Activated naive CD8-positive, alpha-beta T cell treated with anti-CD3 and anti-CD28 coated beads, Interleukin-2, amount 10 ng/mL, durations not matched to agents 7 days and 5 days (primary cell): ENCODE measurements around the gene CDK16. TPM values are rescaled to one million over a fixed set of nuclear protein-coding genes. Genes with fewer than 3 reads are reported as not detected.
"Not testable (repeated sequence)": the region's sequence is repeated elsewhere in the genome, so short reads cannot be mapped to it uniquely, and the experiment has no call there.

Experiments
- ATAC-seq: fragments of 150-1000 bp; cut with Tn5 transposase; one replicate; pipeline ENCODE4 v1.10.0; 2021; ENCODE audit warnings: low read depth, moderate library complexity
- POLR2A ChIA-PET: fragments of 350-600 bp; sonication (Branson Sonifier 250); formaldehyde crosslinking; loops from one replicate; lab custom pipeline; 2021; ENCODE audit warnings: antibody characterized with exemption; lab: Charles Lee
- DNase-seq: peaks from one replicate; pipeline ENCODE4 v3.0.0; 2021
- H3K27ac Mint-ChIP-seq: one replicate; pipeline ENCODE4 v1.8.0; 2022; ENCODE audit warnings: mild to moderate bottlenecking, mixed read lengths
- H3K27me3 Mint-ChIP-seq: one replicate; pipeline ENCODE4 v1.8.0; 2022; ENCODE audit warnings: mild to moderate bottlenecking, moderate library complexity, mixed read lengths
- H3K36me3 Mint-ChIP-seq: one replicate; pipeline ENCODE4 v1.8.0; 2021; ENCODE audit warnings: mild to moderate bottlenecking, mixed read lengths
- H3K4me1 Mint-ChIP-seq: one replicate; pipeline ENCODE4 v1.8.0; 2021; ENCODE audit warnings: mixed read lengths
- H3K4me3 Mint-ChIP-seq: one replicate; pipeline ENCODE4 v1.8.0; 2022; ENCODE audit warnings: mild to moderate bottlenecking, moderate library complexity, mixed read lengths
- H3K9me3 Mint-ChIP-seq: one replicate; pipeline ENCODE4 v1.8.0; 2021; ENCODE audit warnings: mixed read lengths
- total RNA-seq, 2 experiments: library from RNA; stranded (reverse); gene quantifications; one replicate each; pipeline ENCODE4 v1.2.3, GENCODE V29; 2021

CDK16 gene
- total RNA-seq, 2 experiments from 2014 or later, result 62.3 to 67.1 TPM

DNA sequence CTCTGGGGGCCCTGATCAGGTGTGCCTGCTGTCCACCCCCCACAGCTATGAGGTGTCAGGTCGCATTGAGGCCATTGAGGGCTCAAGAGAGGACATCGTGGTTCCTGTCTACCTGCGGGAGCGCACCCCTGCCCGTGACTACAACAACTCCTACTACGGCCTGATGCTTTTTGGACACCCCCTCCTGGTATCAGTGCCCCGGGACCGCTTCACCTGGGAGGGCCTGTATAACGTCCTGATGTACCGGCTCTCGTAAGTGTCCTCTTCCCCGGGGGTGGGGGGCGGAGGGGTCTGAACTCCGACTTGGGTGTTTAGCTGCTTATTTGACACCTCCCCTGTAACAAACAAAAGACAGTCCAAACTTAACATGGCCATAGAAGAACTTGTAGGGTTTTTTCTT is 24.9 kb downstream of the CDK16 start:
- POLR2A ChIA-PET, result no interaction called here
- ATAC-seq (no peak), DNase-seq (no peak)
- Mint-ChIP-seq H3K36me3 (peaks cover 16% of the 10 kb centered on the region), H3K4me3 (no peak overlapping the region), H3K27me3 (no peaks in the 10 kb centered on the region), H3K9me3 (no peaks in the 10 kb centered on the region), H3K27ac (no peak overlapping the region), H3K4me1 (no peaks in the 10 kb centered on the region)

DNA sequence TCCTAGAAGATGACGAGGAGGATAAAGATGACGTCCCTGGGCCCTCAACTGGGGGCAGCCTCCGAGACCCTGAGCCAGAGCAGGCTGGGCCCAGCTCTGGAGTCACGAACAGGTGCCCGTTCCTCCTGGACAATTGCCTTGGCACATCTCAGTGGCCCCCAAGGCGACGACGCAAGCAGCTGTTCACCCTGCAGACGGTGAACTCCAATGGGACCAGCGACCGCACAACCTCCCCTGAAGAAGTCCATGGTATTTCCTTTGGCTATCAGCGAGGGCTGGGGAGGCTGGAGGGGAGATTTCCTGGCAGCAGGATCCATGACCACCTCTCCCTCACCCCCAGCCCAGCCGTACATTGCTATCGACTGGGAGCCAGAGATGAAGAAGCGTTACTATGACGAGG is 26.2 kb downstream of the CDK16 start:
- no peaks in the 10 kb centered on the region for H3K27me3 Mint-ChIP-seq
- POLR2A ChIA-PET, result no interaction called here
- ATAC-seq (no peak), DNase-seq (no peak)
- peaks cover 18% of the 10 kb centered on the region for H3K36me3 Mint-ChIP-seq
- H3K27ac Mint-ChIP-seq, result no peak overlapping the region
- H3K4me1 Mint-ChIP-seq, result no peaks in the 10 kb centered on the region
- no peaks in the 10 kb centered on the region for H3K9me3 Mint-ChIP-seq
- H3K4me3 Mint-ChIP-seq, result no peak overlapping the region

DNA sequence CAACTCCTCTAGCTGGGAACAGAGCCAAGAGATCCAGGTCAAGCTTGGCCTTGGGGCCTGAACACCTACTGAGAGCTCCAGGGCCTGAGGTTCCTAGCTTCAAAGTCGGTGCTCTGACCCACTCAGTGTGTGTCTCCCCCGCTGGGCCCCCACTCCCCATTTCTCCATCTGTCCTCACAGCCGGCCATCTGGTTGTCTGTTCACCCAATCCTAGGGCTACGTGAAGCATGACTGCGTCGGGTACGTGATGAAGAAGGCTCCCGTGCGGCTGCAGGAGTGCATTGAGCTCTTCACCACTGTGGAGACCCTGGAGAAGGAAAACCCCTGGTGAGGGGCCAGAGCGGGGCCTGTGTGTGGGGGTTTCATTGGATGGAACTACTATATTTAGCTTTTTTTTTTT is 26.7 kb downstream of the CDK16 start:
- ATAC-seq (no peak), DNase-seq (no peak)
- Mint-ChIP-seq H3K4me3 (no peak overlapping the region), H3K9me3 (no peaks in the 10 kb centered on the region), H3K36me3 (peaks cover 18% of the 10 kb centered on the region), H3K27me3 (no peaks in the 10 kb centered on the region), H3K4me1 (no peaks in the 10 kb centered on the region), H3K27ac (no peak overlapping the region)
- POLR2A ChIA-PET, result no interaction called here

DNA sequence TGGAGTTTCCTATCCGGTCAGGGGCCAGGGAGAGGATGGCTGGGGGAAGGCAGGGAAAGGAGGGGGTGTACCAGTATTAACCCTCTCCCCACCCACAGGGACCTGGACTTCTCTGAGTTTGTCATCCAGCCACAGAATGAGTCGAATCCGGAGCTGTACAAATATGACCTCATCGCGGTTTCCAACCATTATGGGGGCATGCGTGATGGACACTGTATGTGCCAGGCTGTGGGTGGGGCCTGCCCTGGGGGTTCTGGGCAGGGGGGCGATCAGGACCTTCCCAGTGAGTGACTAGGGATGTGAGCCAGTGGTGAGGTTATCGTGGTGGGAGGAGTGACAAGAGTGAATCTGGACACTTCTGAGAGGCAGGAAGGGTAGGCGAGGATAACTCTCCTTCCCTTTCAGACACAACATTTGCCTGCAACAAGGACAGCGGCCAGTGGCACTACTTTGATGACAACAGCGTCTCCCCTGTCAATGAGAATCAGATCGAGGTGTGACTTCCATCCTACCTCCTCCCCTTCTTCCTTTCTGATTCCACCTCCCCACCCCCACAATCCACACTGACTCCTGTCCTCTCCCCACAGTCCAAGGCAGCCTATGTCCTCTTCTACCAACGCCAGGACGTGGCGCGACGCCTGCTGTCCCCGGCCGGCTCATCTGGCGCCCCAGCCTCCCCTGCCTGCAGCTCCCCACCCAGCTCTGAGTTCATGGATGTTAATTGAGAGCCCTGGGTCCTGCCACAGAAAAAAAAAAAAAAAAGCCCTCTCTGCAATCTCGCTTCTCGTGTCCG is 28.9 kb downstream of the CDK16 start:
- ATAC-seq, result no peak
- H3K27ac Mint-ChIP-seq, result no peak overlapping the region
- POLR2A ChIA-PET, result interaction anchor here (0.7 kb wide), 1 partner anchor 1449 kb away, joined by 6 read pairs; no protein-coding TSS in a partner anchor

DNA sequence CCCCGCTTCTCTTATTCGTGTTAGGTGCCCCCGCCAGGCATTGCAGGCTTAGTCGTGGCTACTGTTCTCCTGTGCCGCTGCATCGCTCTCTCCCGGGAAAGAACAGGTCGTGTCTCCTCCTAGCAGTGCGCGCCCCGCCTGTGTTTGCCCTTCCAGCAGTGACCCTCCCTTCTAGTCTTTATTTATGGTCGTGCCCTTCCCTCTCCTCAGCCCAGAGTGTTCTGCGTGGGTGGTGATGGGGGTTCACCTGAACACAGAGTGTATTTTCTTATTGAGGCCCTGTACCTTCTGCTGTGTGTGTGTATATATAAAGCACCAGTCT is 29.5 kb downstream of the CDK16 start:
- H3K4me1 Mint-ChIP-seq, result no peaks in the 10 kb centered on the region
- POLR2A ChIA-PET, result interaction anchor here (0.7 kb wide), 1 partner anchor 1448 kb away, joined by 6 read pairs; no protein-coding TSS in a partner anchor
- ATAC-seq, result no peak
- DNase-seq, result no peak
- no peak overlapping the region for H3K27ac Mint-ChIP-seq
- peaks cover 13% of the 10 kb centered on the region for H3K36me3 Mint-ChIP-seq
- H3K9me3 Mint-ChIP-seq, result no peaks in the 10 kb centered on the region
- H3K4me3 Mint-ChIP-seq, result no peak overlapping the region
- H3K27me3 Mint-ChIP-seq, result no peaks in the 10 kb centered on the region

More for the DNA sequence above, 28.9 kb downstream of the CDK16 start:
- no peaks in the 10 kb centered on the region for H3K9me3 Mint-ChIP-seq
- no peak for DNase-seq
- no peaks in the 10 kb centered on the region for H3K27me3 Mint-ChIP-seq
- H3K4me1 Mint-ChIP-seq, result no peaks in the 10 kb centered on the region
- H3K36me3 Mint-ChIP-seq, result peaks cover 13% of the 10 kb centered on the region
- no peak overlapping the region for H3K4me3 Mint-ChIP-seq

DNA sequence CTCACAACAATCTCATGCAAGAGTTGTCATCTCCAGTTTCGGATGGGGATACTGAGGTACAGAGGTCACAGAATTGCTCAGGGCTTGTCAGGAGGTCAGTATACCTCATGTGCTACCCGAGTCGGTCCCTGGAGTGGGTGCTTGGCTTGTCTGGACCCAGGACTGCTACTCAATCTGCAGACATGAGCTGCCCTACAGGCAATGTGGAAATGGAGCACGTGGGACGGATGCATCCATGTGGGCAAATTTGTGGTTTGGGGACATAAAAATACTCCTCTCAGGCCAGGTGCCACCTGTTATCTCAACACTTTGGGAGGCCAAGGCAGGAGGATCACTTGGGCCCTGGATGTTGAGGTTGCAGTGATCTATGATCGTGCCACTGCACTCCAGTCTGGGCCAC is 30.1 kb downstream of the CDK16 start:
- H3K9me3 Mint-ChIP-seq, result no peaks in the 10 kb centered on the region
- no peaks in the 10 kb centered on the region for H3K27me3 Mint-ChIP-seq
- H3K27ac Mint-ChIP-seq, result no peak overlapping the region
- POLR2A ChIA-PET, result no interaction called here
- no peaks in the 10 kb centered on the region for H3K4me1 Mint-ChIP-seq
- DNase-seq (no peak), ATAC-seq (no peak)
- peaks cover 13% of the 10 kb centered on the region for H3K36me3 Mint-ChIP-seq
- no peak overlapping the region for H3K4me3 Mint-ChIP-seq

DNA sequence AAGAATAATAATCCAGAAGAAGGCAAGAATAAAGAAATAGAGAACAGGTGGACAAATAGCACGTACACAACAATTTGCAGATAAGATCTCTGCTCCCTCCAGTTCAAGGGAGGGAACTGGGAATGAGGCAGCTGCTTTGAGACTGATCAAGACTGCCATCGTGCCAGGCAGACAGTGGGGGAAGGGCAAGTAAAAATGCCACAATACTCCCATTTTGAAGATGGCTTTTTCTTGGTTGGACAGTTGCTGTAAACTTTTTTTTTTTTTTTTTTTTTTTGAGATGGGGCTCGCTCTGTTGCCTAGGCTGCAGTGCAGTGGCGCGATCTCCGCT is 31.5 kb downstream of the CDK16 start:
- POLR2A ChIA-PET, result no interaction called here
- no peaks in the 10 kb centered on the region for H3K27me3 Mint-ChIP-seq
- no peak overlapping the region for H3K27ac Mint-ChIP-seq

DNA sequence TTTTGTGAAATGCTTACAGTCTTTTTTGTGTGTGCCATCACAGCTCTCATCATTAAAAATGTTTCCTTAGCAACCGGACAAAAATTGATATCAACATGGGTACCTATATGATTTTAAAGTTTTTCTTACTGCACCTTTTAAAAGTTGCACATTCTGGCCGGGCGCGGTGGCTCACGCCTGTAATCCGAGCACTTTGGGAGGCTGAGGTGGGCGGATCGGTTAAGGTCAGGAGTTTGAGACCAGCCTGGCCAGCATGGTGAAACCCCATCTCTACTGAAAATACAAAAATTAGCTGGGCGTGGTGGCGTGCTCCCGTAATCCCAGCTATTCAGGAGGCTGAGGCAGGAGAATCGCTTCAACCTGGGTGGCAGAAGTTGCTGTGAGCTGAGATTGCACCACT is 39.1 kb downstream of the CDK16 start:
- H3K36me3 Mint-ChIP-seq, H3K4me1 Mint-ChIP-seq, DNase-seq, H3K27me3 Mint-ChIP-seq, H3K27ac Mint-ChIP-seq, ATAC-seq, H3K4me3 Mint-ChIP-seq, H3K9me3 Mint-ChIP-seq: not testable (repeated sequence)
- POLR2A ChIA-PET, result interaction anchor here (0.5 kb wide), 1 partner anchor 19 kb away, joined by 6 read pairs; no protein-coding TSS in a partner anchor

More for the DNA sequence above, 31.5 kb downstream of the CDK16 start:
- DNase-seq, result no peak
- no peak overlapping the region for H3K4me3 Mint-ChIP-seq
- peaks cover 13% of the 10 kb centered on the region for H3K36me3 Mint-ChIP-seq
- H3K4me1 Mint-ChIP-seq, result no peaks in the 10 kb centered on the region
- no peaks in the 10 kb centered on the region for H3K9me3 Mint-ChIP-seq
- ATAC-seq, result no peak

DNA sequence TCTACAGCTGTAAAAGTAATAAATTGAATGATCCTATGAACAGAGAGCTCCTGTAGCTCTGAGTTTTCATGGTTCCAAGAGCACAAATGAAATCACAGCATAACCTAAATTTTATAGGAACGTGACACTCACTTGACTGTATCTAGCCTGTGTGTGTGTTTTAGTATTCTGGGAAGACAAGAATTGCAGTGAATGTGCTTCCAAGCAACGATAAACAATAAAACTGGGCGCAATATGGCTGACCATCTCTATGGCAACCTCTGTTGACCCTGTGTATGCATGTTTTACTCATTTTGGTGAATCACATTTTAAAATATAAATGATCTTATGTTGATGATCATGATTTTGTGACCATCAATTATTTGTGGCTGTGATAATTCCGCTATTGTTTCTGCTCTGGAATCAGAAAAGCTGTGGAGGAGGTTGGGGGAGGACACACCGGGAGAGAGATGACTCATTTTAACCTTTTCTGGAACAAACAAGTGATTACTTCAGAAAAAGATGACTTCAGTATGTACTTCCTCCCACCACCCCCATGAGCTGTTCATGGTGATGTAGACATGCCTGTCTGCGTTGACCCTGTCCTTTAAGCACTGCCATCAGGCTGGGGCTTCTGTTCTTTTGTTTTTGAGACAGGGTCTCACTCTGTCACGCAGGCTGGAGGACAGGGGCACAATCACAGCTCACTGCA is 46.1 kb downstream of the CDK16 start:
- Mint-ChIP-seq H3K4me3 (no peak overlapping the region), H3K36me3 (no peaks in the 10 kb centered on the region), H3K27me3 (no peaks in the 10 kb centered on the region), H3K4me1 (peaks cover 2% of the 10 kb centered on the region), H3K27ac (no peak overlapping the region), H3K9me3 (no peaks in the 10 kb centered on the region)
- POLR2A ChIA-PET, result no interaction called here
- DNase-seq (no peak), ATAC-seq (no peak)

DNA sequence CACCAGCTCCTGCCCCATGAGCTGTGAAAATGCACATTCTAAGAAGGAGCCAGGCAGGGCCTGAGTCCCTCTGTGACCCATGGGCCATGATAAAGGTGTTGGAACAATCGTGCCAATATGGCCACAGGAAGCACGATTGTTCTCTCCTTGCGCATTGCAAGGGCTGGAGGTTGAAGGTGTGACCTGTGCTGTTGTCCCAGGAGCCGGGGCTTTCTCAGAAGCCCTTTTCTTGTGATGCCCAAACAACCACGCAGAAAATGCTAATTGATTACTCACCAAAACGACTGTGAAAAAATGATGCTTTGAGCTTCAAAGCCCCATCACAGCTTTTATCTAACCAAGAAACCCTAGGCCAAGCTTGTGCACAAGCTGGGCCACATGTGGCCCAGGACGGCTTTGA is 48.2 kb downstream of the CDK16 start:
- Mint-ChIP-seq H3K27ac (no peak overlapping the region), H3K36me3 (no peaks in the 10 kb centered on the region), H3K4me1 (peaks cover 2% of the 10 kb centered on the region), H3K4me3 (no peak overlapping the region), H3K27me3 (no peaks in the 10 kb centered on the region), H3K9me3 (no peaks in the 10 kb centered on the region)
- ATAC-seq, result no peak
- POLR2A ChIA-PET, result no interaction called here
- no peak for DNase-seq

DNA sequence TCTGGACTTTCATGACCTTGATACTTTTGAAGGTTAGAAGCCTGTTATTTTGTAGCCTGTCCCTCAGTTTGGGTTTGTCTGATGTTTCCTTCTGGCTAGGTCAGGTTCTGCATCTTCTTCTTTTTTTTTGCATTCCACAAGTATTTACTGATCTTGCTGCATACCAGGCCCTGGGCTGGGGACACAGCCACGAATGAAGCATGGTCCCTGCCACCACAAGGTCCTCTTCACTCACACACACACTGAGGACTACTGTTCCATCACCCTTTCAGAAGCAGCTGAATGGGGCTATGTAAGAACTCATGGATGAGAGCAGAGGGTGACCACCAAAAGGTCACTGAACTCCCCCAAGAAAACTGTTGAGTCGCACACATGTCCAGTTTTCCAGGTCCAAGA is 53.5 kb downstream of the CDK16 start:
- H3K27me3 Mint-ChIP-seq, result no peaks in the 10 kb centered on the region

DNA sequence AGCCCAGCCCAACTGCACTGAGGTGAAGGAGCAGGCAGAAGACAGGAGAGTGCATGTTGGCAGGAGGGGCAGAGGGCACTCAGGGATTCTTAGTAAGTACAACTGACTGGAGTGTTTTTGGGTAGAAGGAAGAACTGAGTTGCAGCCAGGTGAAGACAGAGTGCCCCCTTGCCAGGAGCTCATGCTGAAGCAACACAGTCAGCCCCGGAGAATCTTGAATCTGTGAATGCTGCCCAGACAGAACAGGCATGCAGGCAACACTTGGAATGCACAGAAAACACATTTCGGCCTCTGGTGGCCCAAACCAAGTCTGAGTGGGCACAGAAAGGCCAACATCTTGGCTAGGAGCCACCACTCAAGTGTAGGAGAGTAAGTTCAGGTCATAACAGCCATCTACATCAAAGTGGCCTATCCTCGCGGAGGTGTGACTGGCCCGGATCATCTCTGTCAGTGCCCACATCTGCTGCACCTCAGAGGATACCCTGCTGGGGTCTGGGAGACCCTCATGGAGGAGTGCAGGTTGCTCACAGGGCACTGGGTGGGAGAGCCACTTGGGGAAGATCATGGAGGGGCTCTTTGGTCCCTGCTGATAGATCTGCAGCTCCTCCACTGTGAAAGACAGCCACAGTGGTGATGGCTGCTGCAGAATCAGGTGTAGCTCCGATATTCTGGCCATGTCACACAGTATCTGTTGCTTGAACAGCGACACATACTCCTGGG is 54.7 kb downstream of the CDK16 start:
- ATAC-seq, result no peak
- H3K9me3 Mint-ChIP-seq, result no peaks in the 10 kb centered on the region
- POLR2A ChIA-PET, result no interaction called here
- DNase-seq, result no peak
- no peaks in the 10 kb centered on the region for H3K4me1 Mint-ChIP-seq
- H3K27me3 Mint-ChIP-seq, result no peaks in the 10 kb centered on the region
- no peak overlapping the region for H3K4me3 Mint-ChIP-seq
- no peaks in the 10 kb centered on the region for H3K36me3 Mint-ChIP-seq
- H3K27ac Mint-ChIP-seq, result no peak overlapping the region

More for the DNA sequence above, 53.5 kb downstream of the CDK16 start:
- DNase-seq (no peak), ATAC-seq (no peak)
- no peaks in the 10 kb centered on the region for H3K4me1 Mint-ChIP-seq
- H3K36me3 Mint-ChIP-seq, result no peaks in the 10 kb centered on the region
- no peaks in the 10 kb centered on the region for H3K9me3 Mint-ChIP-seq
- H3K27ac Mint-ChIP-seq, result peak overlapping the region; percentile 48
- no peak overlapping the region for H3K4me3 Mint-ChIP-seq
- POLR2A ChIA-PET, result no interaction called here

DNA sequence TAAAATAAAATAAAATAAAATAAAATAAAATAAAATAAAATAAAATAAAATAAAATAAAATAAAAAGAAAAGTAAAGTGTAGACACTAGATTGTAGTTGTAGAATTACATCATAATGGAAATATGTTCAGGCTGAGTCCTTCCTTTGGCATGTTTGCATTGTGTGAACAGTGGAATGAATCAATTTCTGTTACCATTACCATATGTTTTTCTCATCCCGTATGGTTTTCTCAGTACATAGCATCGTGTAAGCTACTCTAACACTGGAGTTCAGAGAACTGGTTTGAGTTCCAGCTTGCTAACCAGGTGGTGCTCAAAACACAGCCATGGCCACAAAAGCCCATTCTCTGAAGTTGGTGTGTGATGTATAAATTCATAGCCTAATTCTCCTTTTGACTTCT is 60.2 kb downstream of the CDK16 start:
- Mint-ChIP-seq H3K27me3 (no peaks in the 10 kb centered on the region), H3K27ac (no peak overlapping the region), H3K4me1 (no peaks in the 10 kb centered on the region), H3K36me3 (no peaks in the 10 kb centered on the region), H3K4me3 (no peak overlapping the region), H3K9me3 (no peaks in the 10 kb centered on the region)
- ATAC-seq (no peak), DNase-seq (no peak)
- POLR2A ChIA-PET, result no interaction called here
